ENCODE data around the gene CADPS2.

The CADPS2 gene

GRCh38 chr7:122584676-122585251, 301.5 kb downstream of the CADPS2 start:
- no peak for DNase-seq

- DNase-seq = no peak
Measured at GRCh38 chr7:122578350-122578749, 307.9 kb downstream of the CADPS2 start.

- no peak for DNase-seq
Measured at GRCh38 chr7:122577449-122578003, 308.7 kb downstream of the CADPS2 start.

GRCh38 chr7:122572706-122573105, 313.6 kb downstream of the CADPS2 start:
- no peak for DNase-seq

- DNase-seq = no peak
Measured at GRCh38 chr7:122561326-122561725, 324.9 kb downstream of the CADPS2 start.

- no peak for DNase-seq
Measured at GRCh38 chr7:122556873-122557542, 329.3 kb downstream of the CADPS2 start.

GRCh38 chr7:122556219-122556618, 330.0 kb downstream of the CADPS2 start:
- DNase-seq = no peak

GRCh38 chr7:122553761-122554160, 332.5 kb downstream of the CADPS2 start:
- no peak for DNase-seq

GRCh38 chr7:122552769-122553168, 333.5 kb downstream of the CADPS2 start:
- no peak for DNase-seq

GRCh38 chr7:122550545-122550944, 335.7 kb downstream of the CADPS2 start:
- no peak for DNase-seq

- no peak for DNase-seq
Measured at GRCh38 chr7:122549578-122549977, 336.7 kb downstream of the CADPS2 start.

GRCh38 chr7:122546496-122546895, 339.8 kb downstream of the CADPS2 start:
- no peak for DNase-seq

GRCh38 chr7:122544463-122544862, 341.8 kb downstream of the CADPS2 start:
- DNase-seq = no peak

GRCh38 chr7:122543891-122544290, 342.4 kb downstream of the CADPS2 start:
- DNase-seq = no peak

- no peak for DNase-seq
Measured at GRCh38 chr7:122543166-122543565, 343.1 kb downstream of the CADPS2 start.

GRCh38 chr7:122535086-122535485, 351.2 kb downstream of the CADPS2 start:
- no peak for DNase-seq

GRCh38 chr7:122532406-122533269, 353.6 kb downstream of the CADPS2 start:
- peak; percentile 3 for DNase-seq

GRCh38 chr7:122528879-122529481, 357.3 kb downstream of the CADPS2 start:
- peak; percentile 12 for DNase-seq

- no peak for DNase-seq
Measured at GRCh38 chr7:122525355-122525754, 360.9 kb downstream of the CADPS2 start.

GRCh38 chr7:122521767-122522166, 364.5 kb downstream of the CADPS2 start:
- DNase-seq = no peak

GRCh38 chr7:122520971-122521555, 365.2 kb downstream of the CADPS2 start:
- no peak for DNase-seq

- no peak for DNase-seq
Measured at GRCh38 chr7:122518488-122518887, 367.8 kb downstream of the CADPS2 start.

GRCh38 chr7:122517576-122517975, 368.7 kb downstream of the CADPS2 start:
- no peak for DNase-seq
